ENCODE results near the gene PHF2. TPM values are rescaled to one million over a fixed set of nuclear protein-coding genes. Genes with fewer than 3 reads are reported as not detected.
A peak's percentile ranks its signal among the peaks of the same experiment; 100 is the strongest.

PHF2 gene
- total RNA-seq, 1 experiment from 2014 or later = 17.4 TPM

DNA sequence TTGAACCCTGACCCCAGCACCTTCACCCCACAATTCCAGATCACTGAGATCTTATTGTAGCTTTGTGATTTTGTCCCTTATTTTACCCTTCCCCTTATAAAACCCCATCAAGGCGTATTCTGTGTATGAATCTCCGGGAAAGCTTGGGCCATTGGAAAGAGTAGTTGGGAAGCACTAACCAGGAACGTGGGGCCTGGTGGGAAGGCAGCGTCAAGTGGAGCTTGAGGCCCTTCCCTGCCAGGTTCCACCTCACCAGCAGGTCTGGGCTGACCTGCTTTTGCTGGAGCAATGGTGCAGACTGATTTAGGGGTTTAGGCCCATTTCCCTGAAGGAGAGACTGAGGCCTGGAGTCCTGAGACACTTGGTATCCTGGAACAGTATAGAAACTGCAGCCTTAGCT, 9.3 kb downstream of the PHF2 start:
- no peak for DNase-seq
- Histone ChIP-seq H4K5ac (ENCODE audit: insufficient read length, low read depth, low read length) (no peak overlapping the region), H2BK12ac (ENCODE audit: insufficient read length, low read depth, low read length) (no peak overlapping the region), H2BK120ac (ENCODE audit: low read depth, low read length, poor library complexity, severe bottlenecking) (no peak overlapping the region), H3K4ac (ENCODE audit: low read depth, low read length) (no peak overlapping the region), H2BK15ac (ENCODE audit: low read depth, low read length) (no peak overlapping the region), H3K4me1 (ENCODE audit: insufficient read depth, low read length) (peaks cover 4% of the 10 kb centered on the region; the same call in 1 of the 2 replicates), H2BK5ac (ENCODE audit: insufficient read length, low read length) (no peak overlapping the region), H3K14ac (ENCODE audit: insufficient read depth, low read length) (no peak overlapping the region; the same call in 1 of the 2 replicates), H3K18ac (ENCODE audit: insufficient read length, low read depth, low read length) (no peak overlapping the region), H3K23ac (ENCODE audit: insufficient read length, low read depth, low read length) (no peak overlapping the region), H3K56ac (ENCODE audit: insufficient read length, low read depth, low read length) (no peak overlapping the region), H3K9ac (ENCODE audit: extremely low read depth, insufficient read length, low read length) (no peak overlapping the region), H4K91ac (ENCODE audit: insufficient read length, low read depth, low read length) (no peak overlapping the region), H3K4me2 (ENCODE audit: insufficient read depth, insufficient read length, low read length) (no peak overlapping the region), H4K20me1 (ENCODE audit: control insufficient read depth, insufficient read depth, insufficient read length) (no peaks in the 10 kb centered on the region), H3K79me2 (ENCODE audit: insufficient read depth, low read length) (peaks cover 3% of the 10 kb centered on the region; the same call in 1 of the 2 replicates), H4K8ac (replicated peaks; ENCODE audit: insufficient read length, low read depth, low read length) (no peak overlapping the region), H3K79me1 (ENCODE audit: insufficient read depth, low read depth, low read length, poor library complexity, severe bottlenecking) (peaks cover 8% of the 10 kb centered on the region), H3K9me3 (ENCODE audit: control insufficient read depth, low read depth, low read length) (no peaks in the 10 kb centered on the region), H2AK5ac (ENCODE audit: insufficient read length, low read length) (no peak overlapping the region), H3K27ac (ENCODE audit: insufficient read length, low read depth, low read length) (no peak overlapping the region), H2BK20ac (ENCODE audit: low read depth, low read length, poor library complexity, severe bottlenecking) (no peak overlapping the region), H3K23me2 (ENCODE audit: insufficient read length, low read depth, low read length, poor library complexity, severe bottlenecking) (no peaks in the 10 kb centered on the region), H2AFZ (ENCODE audit: low read length) (no peak overlapping the region), H3T11ph (ENCODE audit: low read length) (no peak overlapping the region), H3K27me3 (ENCODE audit: insufficient read depth, low read length) (no peaks in the 10 kb centered on the region)
- peaks cover 29 to 30% of the 10 kb centered on the region in 2 experiments for H3K4me1 Mint-ChIP-seq
- WGBS (ENCODE audit: extremely low coverage, insufficient read length, low lambda C conversion rate) = no CpG with 5 or more reads among the region's 4 CpGs
- H3K36me3 Mint-ChIP-seq (ENCODE audit: insufficient read depth in 1 of 3, low read depth in 3 of 3) = no peaks in the 10 kb centered on the region; a peak in 2 of 7 replicates
- TF ChIP-seq, protein P1, sequence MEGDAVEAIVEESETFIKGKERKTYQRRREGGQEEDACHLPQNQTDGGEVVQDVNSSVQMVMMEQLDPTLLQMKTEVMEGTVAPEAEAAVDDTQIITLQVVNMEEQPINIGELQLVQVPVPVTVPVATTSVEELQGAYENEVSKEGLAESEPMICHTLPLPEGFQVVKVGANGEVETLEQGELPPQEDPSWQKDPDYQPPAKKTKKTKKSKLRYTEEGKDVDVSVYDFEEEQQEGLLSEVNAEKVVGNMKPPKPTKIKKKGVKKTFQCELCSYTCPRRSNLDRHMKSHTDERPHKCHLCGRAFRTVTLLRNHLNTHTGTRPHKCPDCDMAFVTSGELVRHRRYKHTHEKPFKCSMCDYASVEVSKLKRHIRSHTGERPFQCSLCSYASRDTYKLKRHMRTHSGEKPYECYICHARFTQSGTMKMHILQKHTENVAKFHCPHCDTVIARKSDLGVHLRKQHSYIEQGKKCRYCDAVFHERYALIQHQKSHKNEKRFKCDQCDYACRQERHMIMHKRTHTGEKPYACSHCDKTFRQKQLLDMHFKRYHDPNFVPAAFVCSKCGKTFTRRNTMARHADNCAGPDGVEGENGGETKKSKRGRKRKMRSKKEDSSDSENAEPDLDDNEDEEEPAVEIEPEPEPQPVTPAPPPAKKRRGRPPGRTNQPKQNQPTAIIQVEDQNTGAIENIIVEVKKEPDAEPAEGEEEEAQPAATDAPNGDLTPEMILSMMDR (conservative IDR thresholded peaks at IDR 0.05) = no peak
- H3K9me3 Mint-ChIP-seq = peaks cover 0 to 5% of the 10 kb centered on the region in 2 experiments; a peak in 1 of 5 replicates
- peak overlapping the region in 2 of 3 experiments; percentile 73 to 90; a peak in 3 of 7 replicates for H3K27ac Mint-ChIP-seq
- no peaks in the 10 kb centered on the region for H3K27me3 Mint-ChIP-seq (ENCODE audit: low read depth)
- no peak overlapping the region for H3K4me3 Mint-ChIP-seq

Measured in H9 (cell line).